Body of pancreas (tissue), 4 donors: ENCODE results near the gene PCOLCE2. TPM values are rescaled to one million over a fixed set of nuclear protein-coding genes. Genes with fewer than 3 reads are reported as not detected.

ENCODE experiments used
- ATAC-seq: fragments of 150-250 bp; one replicate; pipeline ENCODE4 v1.9.1; 2016
- DNase-seq, 4 donors: peaks; one replicate each; pipeline ENCODE4 v3.0.0-alpha.2; 2019
- H3K27ac ChIP-seq, 4 donors: fragments of 200-600 bp; sonication (generic); 1 replicate in 3 of 4; 2 replicates in 1 of 4; pipeline versions ENCODE4 v1.5.1 to v1.6.1; 2016 to 2019; ENCODE audit warnings: mild to moderate bottlenecking in 1 of 4, mixed read lengths in 1 of 4, moderate library complexity in 1 of 4
- H3K27me3 ChIP-seq, 2 donors: fragments of 200-600 bp; sonication (generic); one replicate each; pipeline ENCODE4 v1.6.0; 2016; ENCODE audit warnings: mild to moderate bottlenecking in 1 of 2
- H3K36me3 ChIP-seq, 2 donors: fragments of 200-600 bp; sonication (generic); replicated peaks in 1 of 2; 2 replicates each; pipeline ENCODE4 v1.5.1; 2016; ENCODE audit warnings: low read depth in 2 of 2; ENCODE audit not compliant: insufficient read depth in 1 of 2
- H3K4me1 ChIP-seq: fragments of 200-600 bp; sonication (generic); one replicate; pipeline ENCODE4 v1.6.0; 2016
- H3K4me3 ChIP-seq, 2 donors: fragments of 200-600 bp; sonication (generic); 1 replicate in 1 of 2; 2 replicates in 1 of 2; pipeline ENCODE4 v1.5.1; 2016 to 2019
- H3K9me3 ChIP-seq, 3 donors: fragments of 200-600 bp; sonication (generic); 1 replicate in 2 of 3; 2 replicates in 1 of 3; pipeline ENCODE4 v1.5.1; 2016
- POLR2A ChIP-seq, 3 donors: fragments of 450-650 bp; IDR thresholded peaks; one replicate each; pipeline ENCODE4 v1.6.1; 2016; ENCODE audit warnings: antibody characterized with exemption in 3 of 3, mild to moderate bottlenecking in 2 of 3
- WGBS, 2 donors: methylation state at CpG; one replicate each; pipeline ENCODE4 v1.1.5; 2017; 5-methylcytosine and 5-hydroxymethylcytosine counted together
- intact Hi-C: fragments of 100-400 bp; cut with DNase I; formaldehyde crosslinking; loops from one replicate; pipeline ENCODE4 v1.15.1; 2023
- total RNA-seq, 2 donors: library from RNA; depleted of rRNA; stranded (reverse); fragments of >200 nt; gene quantifications; one replicate each; pipeline ENCODE4 v1.1.0, GENCODE V29; 2016
- TF ChIP-seq, protein P1 (sequence below), 7 experiments: fragments of 450-650 bp in 4 of 7; fragments of 200-600 bp in 3 of 7; sonication (generic) in 3 of 7; IDR thresholded peaks; one replicate each; pipeline ENCODE4 v1.5.1; 2016 to 2019; ENCODE audit warnings: antibody characterized with exemption in 7 of 7

The PCOLCE2 gene
- total RNA-seq, 2 donors from 2014 or later: 1.6 to 41.5 TPM

DNA sequence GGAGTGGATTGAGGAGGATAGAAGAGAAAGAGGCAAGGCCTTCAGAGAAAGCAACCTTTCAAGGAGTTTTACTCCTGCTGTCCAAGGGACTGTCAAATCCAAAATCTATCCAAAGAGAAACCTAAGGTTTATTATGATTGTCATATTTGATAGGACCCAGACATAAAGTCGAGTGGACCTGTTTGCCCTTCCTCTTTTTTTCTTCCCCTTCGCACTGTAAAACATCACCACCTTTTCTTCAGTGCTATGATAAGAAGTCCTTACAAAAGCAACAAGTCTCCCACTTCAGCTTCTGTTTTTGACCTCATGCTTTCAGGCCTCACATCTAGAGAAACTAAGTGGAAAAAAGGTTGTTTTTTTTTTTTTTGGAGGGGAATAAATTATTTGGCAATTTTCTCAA is 92.1 kb downstream of the PCOLCE2 start:
- H3K4me3 ChIP-seq: no peak overlapping the region
- intact Hi-C loops: no loop called here
- no peaks in the 10 kb centered on the region for H3K9me3 ChIP-seq
- ATAC-seq: no peak
- H3K4me1 ChIP-seq: no peaks in the 10 kb centered on the region
- no peak overlapping the region for H3K27ac ChIP-seq
- WGBS, 2 donors: 51 to 66% methylated on average over 2 of the region's 2 CpGs
- H3K27me3 ChIP-seq: no peaks in the 10 kb centered on the region
- TF ChIP-seq, protein P1, sequence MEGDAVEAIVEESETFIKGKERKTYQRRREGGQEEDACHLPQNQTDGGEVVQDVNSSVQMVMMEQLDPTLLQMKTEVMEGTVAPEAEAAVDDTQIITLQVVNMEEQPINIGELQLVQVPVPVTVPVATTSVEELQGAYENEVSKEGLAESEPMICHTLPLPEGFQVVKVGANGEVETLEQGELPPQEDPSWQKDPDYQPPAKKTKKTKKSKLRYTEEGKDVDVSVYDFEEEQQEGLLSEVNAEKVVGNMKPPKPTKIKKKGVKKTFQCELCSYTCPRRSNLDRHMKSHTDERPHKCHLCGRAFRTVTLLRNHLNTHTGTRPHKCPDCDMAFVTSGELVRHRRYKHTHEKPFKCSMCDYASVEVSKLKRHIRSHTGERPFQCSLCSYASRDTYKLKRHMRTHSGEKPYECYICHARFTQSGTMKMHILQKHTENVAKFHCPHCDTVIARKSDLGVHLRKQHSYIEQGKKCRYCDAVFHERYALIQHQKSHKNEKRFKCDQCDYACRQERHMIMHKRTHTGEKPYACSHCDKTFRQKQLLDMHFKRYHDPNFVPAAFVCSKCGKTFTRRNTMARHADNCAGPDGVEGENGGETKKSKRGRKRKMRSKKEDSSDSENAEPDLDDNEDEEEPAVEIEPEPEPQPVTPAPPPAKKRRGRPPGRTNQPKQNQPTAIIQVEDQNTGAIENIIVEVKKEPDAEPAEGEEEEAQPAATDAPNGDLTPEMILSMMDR (IDR thresholded peaks at IDR 0.05): no peak
- no peak for TF ChIP-seq POLR2A (IDR thresholded peaks at IDR 0.05)
- DNase-seq: no peak
- H3K36me3 ChIP-seq: no peaks in the 10 kb centered on the region

DNA sequence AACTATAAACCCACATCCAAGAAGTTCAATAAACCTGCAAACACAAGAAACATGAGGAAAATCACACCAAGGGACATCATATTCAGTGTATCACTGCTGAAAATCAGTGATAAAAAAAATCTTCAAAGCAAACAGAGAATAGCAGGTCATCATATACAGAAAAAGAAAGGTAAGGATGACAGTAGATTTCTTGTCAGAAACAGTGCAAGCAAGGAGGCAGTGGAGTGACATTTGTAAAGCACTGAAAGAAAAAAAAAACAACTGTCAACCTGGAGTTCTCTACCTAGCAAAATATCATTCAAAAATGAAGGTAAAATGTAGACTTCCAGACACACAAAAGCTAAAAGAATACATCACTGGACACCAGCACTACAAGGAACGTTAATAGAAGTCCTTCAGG is 93.6 kb downstream of the PCOLCE2 start:
- 61 to 66% methylated on average over 1 of the region's 1 CpG for WGBS, 2 donors
- Histone ChIP-seq H3K9me3 (no peaks in the 10 kb centered on the region), H3K4me1 (no peaks in the 10 kb centered on the region), H3K36me3 (no peaks in the 10 kb centered on the region), H3K27ac (no peak overlapping the region), H3K4me3 (no peak overlapping the region), H3K27me3 (no peaks in the 10 kb centered on the region)
- TF ChIP-seq, protein P1 (IDR thresholded peaks at IDR 0.05): no peak
- TF ChIP-seq POLR2A (IDR thresholded peaks at IDR 0.05): no peak
- no peak for DNase-seq
- ATAC-seq: no peak
- intact Hi-C loops: no loop called here

DNA sequence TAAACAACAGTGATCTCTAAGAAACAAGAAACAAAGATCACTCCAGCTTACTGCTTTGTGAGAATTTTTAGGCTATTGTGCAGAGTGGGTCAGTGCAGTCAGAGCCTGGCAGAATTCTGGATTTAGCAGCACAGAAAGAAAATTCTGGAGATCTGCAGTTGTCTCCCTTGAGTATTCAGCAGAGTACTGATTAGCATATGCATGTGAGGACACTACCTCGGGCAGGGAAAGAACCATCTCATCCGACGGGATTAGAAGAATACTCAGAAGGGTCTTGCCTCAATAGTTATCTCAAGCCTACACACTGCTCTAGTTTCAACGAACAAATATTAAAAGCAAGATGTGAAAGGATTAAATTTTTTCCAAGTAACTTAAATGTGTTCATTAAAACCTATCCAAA is 94.4 kb downstream of the PCOLCE2 start:
- TF ChIP-seq, protein P1 (IDR thresholded peaks at IDR 0.05): no peak
- TF ChIP-seq POLR2A (IDR thresholded peaks at IDR 0.05): no peak
- no peaks in the 10 kb centered on the region for H3K9me3 ChIP-seq
- no peaks in the 10 kb centered on the region for H3K27me3 ChIP-seq
- no peak overlapping the region for H3K4me3 ChIP-seq
- WGBS, 2 donors: 66 to 76% methylated on average over 4 of the region's 4 CpGs
- no peak overlapping the region for H3K27ac ChIP-seq
- no peaks in the 10 kb centered on the region for H3K36me3 ChIP-seq
- no peaks in the 10 kb centered on the region for H3K4me1 ChIP-seq
- no peak for DNase-seq
- intact Hi-C loops: no loop called here
- ATAC-seq: no peak

DNA sequence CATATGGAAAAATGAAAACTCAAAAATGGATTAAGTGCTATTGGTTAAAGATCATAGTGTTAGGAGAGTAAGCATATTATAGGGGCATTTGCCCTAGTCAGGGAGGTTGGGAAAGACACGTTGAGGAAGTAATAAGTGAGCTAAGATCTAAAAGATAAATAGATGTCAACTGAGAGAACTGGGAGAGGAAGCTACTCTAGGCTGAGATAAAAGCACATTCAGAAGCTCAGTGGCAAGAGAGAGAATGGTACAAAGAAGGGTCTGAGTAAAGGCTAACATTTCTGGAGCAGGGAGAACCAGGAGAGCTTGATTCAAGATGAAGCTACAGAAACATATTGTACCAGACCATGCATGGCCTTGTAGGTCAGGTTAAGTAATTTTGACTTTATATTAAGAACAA is 101.2 kb downstream of the PCOLCE2 start:
- Histone ChIP-seq H3K4me3 (no peak overlapping the region), H3K27ac (no peak overlapping the region), H3K27me3 (no peaks in the 10 kb centered on the region), H3K9me3 (no peaks in the 10 kb centered on the region), H3K4me1 (no peaks in the 10 kb centered on the region), H3K36me3 (no peaks in the 10 kb centered on the region)
- ATAC-seq: no peak
- no peak for DNase-seq
- intact Hi-C loops: no loop called here
- TF ChIP-seq, protein P1 (IDR thresholded peaks at IDR 0.05): no peak
- TF ChIP-seq POLR2A (IDR thresholded peaks at IDR 0.05): no peak
- 56 to 59% methylated on average over 1 of the region's 1 CpG for WGBS, 2 donors

DNA sequence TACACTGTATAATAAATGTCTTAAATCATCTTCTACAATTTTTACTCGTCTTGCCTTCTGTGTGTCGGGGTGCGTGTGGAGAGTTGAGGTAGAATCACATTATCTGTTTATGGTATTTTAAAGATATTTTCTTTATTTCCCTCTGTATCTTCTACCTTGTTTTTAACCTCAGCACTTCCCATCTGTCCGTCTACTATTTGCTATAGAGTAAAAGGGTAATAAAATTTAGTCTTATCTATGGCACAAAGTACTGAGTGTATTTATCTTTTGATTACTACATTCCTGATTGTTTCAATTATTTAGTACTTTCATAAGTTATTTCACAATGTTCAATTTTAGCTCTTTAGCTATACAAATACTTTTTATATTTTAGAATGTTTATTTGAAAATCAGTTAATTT is 102.9 kb downstream of the PCOLCE2 start:
- Histone ChIP-seq H3K9me3 (no peaks in the 10 kb centered on the region), H3K27ac (no peak overlapping the region), H3K4me3 (no peak overlapping the region), H3K4me1 (no peaks in the 10 kb centered on the region), H3K36me3 (no peaks in the 10 kb centered on the region), H3K27me3 (no peaks in the 10 kb centered on the region)
- DNase-seq (no peak), ATAC-seq (no peak)
- 74 to 78% methylated on average over 4 of the region's 4 CpGs for WGBS, 2 donors
- intact Hi-C loops: no loop called here
- no peak for TF ChIP-seq POLR2A (IDR thresholded peaks at IDR 0.05)
- TF ChIP-seq, protein P1 (IDR thresholded peaks at IDR 0.05): no peak
